Measurements from ENCODE around the gene IFT80. TPM values are rescaled to one million over a fixed set of nuclear protein-coding genes. Genes with fewer than 3 reads are reported as not detected.
A peak's percentile ranks its signal among the peaks of the same experiment; 100 is the strongest.

The IFT80 gene
- total RNA-seq, 4 donors from 2014 or later: 10.5 to 35.5 (median 15.4) TPM

GRCh38 chr3:160417311-160417710 is 18.3 kb upstream of the IFT80 start:
- no peak for TF ChIP-seq POLR2A (IDR thresholded peaks at IDR 0.05)
- no peak for TF ChIP-seq CTCF (IDR thresholded peaks at IDR 0.05)
- no peaks in the 10 kb centered on the region for H3K27me3 ChIP-seq
- DNase-seq: no peak
- no peak overlapping the region for H3K4me3 ChIP-seq
- peaks cover 0 to 60% (median 0%) of the 10 kb centered on the region in 3 donors for H3K36me3 ChIP-seq
- no peak overlapping the region for H3K27ac ChIP-seq
- no peaks in the 10 kb centered on the region for H3K9me3 ChIP-seq
- H3K4me1 ChIP-seq: no peaks in the 10 kb centered on the region

- no peak overlapping the region for H3K4me3 ChIP-seq
- no peaks in the 10 kb centered on the region for H3K4me1 ChIP-seq
- no peak overlapping the region for H3K27ac ChIP-seq
- TF ChIP-seq POLR2A (IDR thresholded peaks at IDR 0.05) (no peak), CTCF (IDR thresholded peaks at IDR 0.05) (peak; percentile 42 to 93 (median 87))
- H3K36me3 ChIP-seq: peaks cover 0 to 47% (median 0%) of the 10 kb centered on the region in 3 donors
- no peaks in the 10 kb centered on the region for H3K27me3 ChIP-seq
- no peaks in the 10 kb centered on the region for H3K9me3 ChIP-seq
- DNase-seq: peak in 1 of 3 donors; percentile 82
These were observed 14.7 kb upstream of the IFT80 start for GRCh38 chr3:160413613-160414248.

- H3K27ac ChIP-seq: no peak overlapping the region
- H3K36me3 ChIP-seq: peaks cover 0 to 41% (median 0%) of the 10 kb centered on the region in 3 donors
- H3K4me1 ChIP-seq: no peaks in the 10 kb centered on the region
- H3K9me3 ChIP-seq: no peaks in the 10 kb centered on the region
- H3K27me3 ChIP-seq: no peaks in the 10 kb centered on the region
- no peak overlapping the region for H3K4me3 ChIP-seq
- no peak for TF ChIP-seq POLR2A (IDR thresholded peaks at IDR 0.05)
- TF ChIP-seq CTCF (IDR thresholded peaks at IDR 0.05): no peak
- no peak for DNase-seq
These were observed 13.5 kb upstream of the IFT80 start for GRCh38 chr3:160412477-160412876.

GRCh38 chr3:160409812-160410610 is 11.0 kb upstream of the IFT80 start:
- Histone ChIP-seq H3K36me3 (peaks cover 0 to 23% (median 0%) of the 10 kb centered on the region in 3 donors), H3K4me3 (no peak overlapping the region), H3K27me3 (no peaks in the 10 kb centered on the region), H3K27ac (no peak overlapping the region), H3K4me1 (no peaks in the 10 kb centered on the region), H3K9me3 (no peaks in the 10 kb centered on the region)
- TF ChIP-seq CTCF (IDR thresholded peaks at IDR 0.05) (no peak), POLR2A (IDR thresholded peaks at IDR 0.05) (no peak)
- no peak for DNase-seq

GRCh38 chr3:160403796-160404470 is 4.9 kb upstream of the IFT80 start:
- no peaks in the 10 kb centered on the region for H3K36me3 ChIP-seq
- no peaks in the 10 kb centered on the region for H3K9me3 ChIP-seq
- no peak for DNase-seq
- no peak for TF ChIP-seq POLR2A (IDR thresholded peaks at IDR 0.05)
- TF ChIP-seq CTCF (IDR thresholded peaks at IDR 0.05): no peak
- no peaks in the 10 kb centered on the region for H3K27me3 ChIP-seq
- H3K27ac ChIP-seq: no peak overlapping the region
- H3K4me1 ChIP-seq: peaks cover 0 to 7% (median 0%) of the 10 kb centered on the region in 4 donors
- H3K4me3 ChIP-seq: peak overlapping the region in 1 of 4 donors; percentile 78

Measured in Peyer's patch (tissue), 4 donors.